ENCODE measurements around the gene DDX19B.
A peak's percentile ranks its signal among the peaks of the same experiment; 100 is the strongest.
"Not testable (repeated sequence)": the region's sequence is repeated elsewhere in the genome, so short reads cannot be mapped to it uniquely, and the experiment has no call there.

DDX19B gene

DNA sequence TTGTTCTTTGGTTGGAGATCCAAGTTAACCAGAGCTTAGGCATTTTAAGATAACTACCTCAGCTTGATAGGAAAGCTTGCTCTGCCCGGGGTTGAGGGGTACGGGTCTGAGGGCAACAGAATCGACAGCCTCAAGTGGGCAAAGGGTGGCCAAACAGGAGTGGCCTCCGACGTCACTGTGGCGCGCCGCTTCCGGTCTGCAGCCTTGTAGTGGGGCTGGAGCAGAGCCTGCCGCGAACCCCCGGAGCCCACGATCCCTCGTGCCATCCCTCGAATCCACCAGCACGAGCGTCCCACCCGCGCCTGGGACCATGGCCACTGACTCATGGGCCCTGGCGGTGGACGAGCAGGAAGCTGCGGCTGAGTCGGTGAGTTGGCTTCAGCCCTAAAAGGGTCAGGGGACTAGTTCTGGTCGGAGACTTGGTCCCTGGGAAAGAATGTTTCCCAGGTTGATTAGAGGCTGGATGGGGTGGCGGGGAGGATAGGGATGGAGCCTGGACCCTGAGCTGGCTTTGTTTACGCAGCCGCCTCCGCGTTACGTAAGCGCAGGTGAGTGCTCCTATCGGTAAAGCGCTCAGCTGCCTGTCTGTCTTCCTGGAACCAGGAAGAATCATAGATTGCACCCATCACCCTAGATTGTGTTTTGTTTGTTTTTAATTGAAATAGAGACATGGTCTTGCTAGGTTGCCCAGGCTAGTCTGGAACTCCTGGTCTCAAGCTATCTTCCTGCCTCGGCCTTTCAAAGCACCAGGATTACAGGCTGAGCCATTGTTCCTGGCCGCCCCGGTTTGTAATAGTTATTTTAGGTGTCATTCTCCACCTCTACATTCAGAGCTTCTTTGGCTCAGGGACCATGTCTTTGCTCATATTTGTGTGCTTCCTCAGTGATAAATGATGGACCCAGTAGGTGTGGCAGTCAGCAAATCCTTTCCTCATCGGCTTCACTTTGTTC is at the start of gene DDX19B:
TSS of gene DDX19B (plus strand) at position 199 of the 951 bp plus-strand sequence. CDS start at position 311, 112 bp downstream.
- peak; percentile 71 for DNase-seq

DNA sequence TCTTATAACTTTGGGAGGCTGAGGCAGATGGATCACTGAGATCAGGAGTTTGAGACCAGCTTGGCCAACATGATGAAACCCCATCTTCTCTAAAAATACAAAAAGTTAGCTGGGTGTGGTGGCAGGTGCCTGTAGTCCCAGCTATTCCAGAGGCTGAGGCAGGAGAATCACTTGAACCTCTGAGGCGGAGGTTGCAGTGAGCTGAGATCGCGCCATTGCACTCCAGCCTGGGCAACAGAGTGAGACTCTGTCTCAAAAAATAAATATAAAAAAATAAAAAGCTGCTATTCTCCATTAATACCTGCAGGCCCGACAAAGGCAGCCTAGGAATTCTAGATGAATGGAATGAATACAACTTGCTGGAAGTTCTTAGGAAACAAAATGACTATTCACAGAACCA is 49.3 kb upstream of the DDX19B start:
- DNase-seq, result not testable (repeated sequence)

DNA sequence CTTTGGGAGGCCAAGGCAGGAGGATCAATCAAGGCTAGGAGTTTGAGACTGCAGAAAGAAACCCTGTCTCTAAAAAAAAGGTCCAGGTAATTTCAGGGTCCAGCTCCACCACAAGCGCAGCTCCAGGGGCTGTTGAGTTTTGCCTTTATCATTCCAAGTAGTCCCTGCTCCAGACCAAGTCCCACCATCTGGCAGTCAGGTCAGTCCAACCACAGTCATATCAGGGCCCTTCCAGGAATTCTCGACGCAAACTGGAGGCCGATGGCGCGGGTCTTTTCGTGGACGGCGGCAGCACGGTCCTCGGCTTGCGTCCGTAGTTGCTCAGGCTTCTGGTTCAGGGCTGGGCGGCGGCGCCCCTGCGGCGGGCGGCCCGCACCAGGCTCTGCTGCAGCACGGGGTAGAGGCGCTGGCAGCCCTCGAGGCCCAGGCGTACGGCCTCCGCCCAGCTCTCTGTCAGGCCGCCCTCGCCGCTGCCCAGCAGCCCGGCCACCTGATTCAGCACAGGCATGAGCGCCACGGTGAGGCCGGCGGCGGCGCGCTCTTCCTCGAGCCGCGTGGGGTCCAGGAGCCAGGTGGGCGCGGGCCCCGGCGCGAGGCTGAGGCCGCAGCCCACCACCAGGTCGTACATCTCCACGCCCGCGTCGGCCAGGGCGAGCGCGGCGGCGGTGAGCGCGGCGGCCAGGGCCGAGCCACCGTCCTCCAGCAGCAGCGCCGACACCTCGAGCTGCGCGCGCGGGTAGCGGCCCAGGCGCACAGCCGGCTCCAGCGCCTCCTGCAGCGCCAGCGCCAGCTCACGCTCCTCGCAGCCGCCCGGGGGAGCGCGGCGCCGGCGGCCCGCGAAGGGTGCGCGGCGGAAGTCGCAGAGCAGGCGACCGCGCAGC is 48.0 kb upstream of the DDX19B start:
- no peak for DNase-seq

DNA sequence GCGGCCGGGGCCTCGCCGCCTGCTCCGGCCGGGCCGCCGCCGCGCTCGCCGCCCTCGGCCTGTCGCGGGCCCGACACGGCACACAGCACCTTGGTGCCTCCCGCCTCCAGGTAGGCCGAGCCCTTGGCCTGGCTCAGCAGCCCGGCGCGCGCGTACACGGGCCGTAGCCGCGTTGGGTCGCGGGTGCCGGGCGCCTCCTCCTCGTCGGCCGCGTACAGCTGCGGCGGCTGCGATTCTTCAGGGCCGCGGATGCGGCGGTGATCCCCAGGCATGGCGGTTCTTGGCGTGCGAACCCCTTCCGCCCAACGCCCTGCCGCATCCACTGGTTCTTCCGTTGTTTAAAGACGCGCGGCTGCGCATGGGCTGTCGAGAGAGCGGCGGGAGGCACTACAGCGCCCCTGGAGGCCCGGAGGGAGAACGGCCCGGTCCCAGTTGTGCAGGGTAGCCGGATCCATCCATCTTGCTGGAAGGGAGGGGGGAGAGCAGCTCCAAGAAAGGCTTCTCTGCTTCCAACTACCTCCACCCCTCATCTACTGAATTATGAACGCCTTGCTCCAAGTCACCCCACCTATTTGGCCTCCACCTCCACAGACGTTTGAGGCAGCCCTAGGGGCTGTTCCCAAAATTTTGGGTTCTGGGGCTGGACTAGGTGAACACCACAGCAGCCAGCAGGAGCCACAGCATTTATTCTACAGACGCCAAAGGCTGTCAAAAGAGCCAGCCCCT is 47.2 kb upstream of the DDX19B start, which contains the start of gene EXOSC6:
TSS of gene EXOSC6 (minus strand) at position 312 of the 726 bp plus-strand sequence. CDS start at position 272, 40 bp downstream.
- DNase-seq, result peak; percentile 91

DNA sequence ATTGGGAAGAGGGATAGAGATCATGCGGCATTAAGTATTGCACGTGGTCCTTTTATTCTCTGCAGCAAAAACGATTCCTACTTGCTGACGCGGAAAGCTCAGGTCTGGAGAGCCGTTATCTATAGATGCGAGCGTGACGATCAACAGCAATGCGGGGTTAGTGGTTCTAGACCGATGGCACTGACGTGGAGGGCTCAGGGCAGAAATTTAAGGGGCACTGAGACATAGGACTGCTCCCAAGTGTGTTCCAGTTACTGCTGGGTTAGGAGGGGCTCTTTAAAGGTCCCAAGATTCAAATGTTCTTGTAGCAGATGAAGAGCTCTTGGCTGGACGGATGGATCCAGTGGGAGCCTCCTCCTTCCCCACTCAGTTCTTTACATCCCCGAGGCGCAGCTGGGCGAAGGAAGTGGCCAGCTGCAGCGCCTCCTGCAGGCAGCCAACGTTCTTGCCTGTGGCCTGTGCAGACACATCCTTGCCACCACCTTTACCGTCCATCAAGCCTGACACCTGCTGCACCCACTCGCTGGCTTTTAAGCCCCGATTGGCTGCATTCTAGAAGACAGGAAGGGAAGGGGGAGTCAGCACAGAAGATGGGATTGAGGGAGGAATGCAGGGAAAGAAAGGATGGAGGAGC is 46.5 kb upstream of the DDX19B start:
- no peak for DNase-seq

DNA sequence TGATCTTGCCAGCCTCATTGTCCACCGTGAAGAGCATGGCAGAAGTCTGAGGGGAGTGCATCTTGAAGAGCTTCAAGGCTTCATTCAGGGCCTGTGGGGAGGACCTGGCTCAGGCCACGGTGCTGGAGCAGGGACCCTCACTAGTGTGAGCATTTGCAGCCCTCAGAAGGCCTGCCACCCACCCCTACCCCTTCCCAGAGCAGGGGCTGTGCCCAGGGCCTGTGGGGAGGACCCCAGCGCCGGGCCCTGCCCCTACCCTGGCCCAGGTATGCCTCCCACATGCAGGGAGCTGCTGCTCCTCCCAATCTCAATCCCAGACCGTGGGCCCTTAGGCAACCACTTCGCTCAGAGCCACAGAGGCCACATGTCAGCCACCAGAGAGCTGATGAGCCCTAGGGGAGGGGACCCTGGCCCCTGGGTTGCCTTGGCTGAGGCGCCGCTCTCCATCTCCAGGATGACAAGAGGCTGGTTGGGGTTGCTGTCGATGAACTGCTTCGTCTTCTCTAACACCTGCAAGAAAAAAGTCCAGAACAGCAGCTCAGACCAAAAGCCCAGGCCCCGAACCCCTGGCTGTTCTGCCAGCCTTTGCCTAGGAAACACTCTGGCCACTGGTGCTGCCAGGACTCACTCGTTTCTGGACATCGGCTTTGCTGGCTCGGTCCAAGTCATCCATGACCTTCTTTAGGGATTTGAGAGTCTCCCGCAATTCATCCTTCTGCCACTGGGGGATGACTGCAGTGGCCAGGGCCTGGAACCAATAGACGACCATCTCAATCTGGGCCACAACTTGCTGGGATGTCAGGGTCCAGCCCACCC is 45.5 kb upstream of the DDX19B start:
- no peak for DNase-seq

DNA sequence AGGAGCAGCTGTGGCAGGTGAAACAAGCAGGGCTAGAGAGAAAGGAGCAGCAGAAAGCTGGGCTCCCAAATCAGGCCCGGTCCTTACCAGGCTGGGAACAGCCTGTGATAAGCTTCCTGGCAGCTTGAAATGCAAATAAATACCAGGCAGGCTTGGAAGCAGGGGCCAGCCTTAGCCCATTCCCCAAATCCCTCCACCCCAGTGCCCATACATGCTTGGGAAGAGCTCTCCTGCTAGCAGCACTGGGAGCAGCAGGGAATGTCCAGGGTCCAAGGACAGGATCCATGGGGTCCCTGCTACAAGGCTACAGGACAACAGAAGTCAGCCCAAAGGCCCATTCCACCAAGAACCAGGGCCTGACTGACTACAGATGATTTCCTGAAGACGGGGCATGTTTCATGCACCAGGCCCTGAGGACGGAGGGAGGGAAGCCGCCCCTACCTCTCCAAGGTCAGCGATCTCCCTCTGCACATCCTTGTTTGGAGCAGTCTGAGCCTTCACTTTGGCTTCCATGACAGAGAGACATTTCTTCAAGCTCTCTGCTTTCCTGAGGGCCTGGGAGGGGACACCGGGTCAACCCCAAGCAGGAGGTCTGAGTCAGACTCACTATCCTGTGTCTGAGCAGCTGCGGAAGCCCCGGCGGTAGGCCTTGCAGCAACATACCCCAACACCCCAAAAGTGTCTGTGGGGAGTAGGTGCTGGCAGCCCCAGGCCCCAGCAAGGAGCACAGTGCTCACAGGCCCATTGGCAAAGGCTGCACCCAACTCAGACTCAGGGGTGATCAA is 44.6 kb upstream of the DDX19B start:
- DNase-seq, result no peak

DNA sequence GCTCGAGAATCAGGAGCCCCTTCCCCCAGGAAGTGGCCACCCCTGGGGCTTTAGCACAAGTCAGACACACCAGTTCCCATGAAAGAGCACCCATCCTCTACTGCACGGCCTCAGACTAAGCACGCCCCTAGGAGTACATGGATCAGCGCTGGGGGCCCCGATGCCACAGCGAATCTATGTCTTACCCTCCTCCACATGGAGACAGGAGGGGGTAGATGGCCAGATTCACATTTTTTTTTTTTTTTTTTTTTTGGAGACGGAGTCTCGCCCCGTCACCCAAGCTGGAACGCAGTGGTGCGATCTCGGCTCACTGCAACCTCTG is 44.1 kb upstream of the DDX19B start:
- no peak for DNase-seq

DNA sequence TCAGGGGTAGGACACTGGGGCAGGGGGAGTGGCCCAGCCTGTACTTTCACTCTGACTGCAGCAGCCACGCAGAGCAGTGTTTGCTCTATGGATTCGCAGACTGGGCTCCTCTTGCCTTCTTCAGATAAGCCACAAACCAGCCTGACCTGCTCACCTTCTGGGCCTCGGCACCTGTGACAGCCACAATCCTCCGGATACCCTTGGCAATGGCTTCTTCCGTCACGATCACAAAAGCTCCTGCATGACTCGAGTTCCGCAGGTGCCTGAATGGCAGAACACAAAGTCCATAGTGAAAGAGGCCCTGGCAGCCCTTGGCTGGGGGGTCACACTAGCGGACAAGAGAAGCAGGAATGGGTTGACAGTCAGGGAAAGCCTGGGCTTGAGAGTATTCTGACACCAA is 43.4 kb upstream of the DDX19B start:
- DNase-seq, result no peak

DNA sequence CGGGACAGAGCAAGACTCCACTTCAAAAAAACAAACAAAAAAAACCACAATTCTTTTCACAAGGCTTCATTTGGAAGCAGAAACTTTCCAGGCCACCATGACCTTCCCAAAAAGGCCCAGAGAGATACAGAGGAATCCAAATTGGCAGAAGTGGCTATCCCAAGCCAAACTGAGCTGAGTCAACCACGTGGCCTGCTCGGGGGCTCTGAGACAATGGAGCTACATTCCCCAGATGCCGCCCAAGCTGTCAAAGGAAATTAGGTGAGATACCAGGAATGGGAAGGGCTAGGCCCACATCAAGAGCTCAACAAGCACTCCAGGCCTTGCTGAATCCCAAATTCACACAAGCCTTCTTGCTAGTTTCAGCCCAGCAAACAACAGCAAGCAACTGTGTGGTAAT is 41.6 kb upstream of the DDX19B start:
- no peak for DNase-seq

DNA sequence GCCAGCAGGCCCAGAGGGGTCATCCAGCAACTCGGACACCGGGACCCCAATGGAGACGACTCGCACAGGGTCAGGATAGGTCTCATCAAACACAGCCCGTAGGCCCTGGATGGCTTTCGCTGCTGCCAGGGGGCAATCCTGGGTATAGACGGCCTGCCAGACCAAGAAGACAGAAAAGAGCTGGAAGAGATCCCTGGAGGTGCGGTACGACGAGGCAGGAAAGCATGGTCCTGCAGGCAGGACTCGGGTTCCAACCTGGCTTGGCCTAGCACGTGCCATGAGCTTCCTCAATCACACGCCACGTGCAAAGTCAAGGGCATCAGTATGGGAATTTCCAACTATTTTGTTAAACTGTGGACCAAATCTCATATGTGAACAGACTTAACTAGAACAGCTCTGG is 40.9 kb upstream of the DDX19B start:
- DNase-seq, result no peak

DNA sequence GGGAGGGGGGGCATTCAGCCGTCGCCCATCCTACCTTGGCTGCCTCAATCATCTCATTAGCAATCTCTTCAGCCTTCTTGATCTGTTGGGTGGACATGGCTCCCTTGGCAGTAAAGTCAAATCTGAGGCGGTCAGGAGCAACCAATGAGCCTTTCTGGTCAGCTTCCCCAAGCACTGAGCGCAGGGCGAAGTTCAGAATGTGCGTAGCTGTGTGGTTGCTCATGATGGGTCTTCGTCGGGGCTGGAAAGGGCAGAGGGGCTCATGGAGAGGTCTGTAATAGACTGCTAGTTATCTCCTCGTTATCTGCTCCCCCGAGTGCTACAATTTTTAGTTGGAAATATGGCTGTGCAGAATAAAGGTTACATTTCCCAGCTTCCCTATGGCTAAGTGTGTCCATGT is 40.0 kb upstream of the DDX19B start:
- DNase-seq, result no peak

DNA sequence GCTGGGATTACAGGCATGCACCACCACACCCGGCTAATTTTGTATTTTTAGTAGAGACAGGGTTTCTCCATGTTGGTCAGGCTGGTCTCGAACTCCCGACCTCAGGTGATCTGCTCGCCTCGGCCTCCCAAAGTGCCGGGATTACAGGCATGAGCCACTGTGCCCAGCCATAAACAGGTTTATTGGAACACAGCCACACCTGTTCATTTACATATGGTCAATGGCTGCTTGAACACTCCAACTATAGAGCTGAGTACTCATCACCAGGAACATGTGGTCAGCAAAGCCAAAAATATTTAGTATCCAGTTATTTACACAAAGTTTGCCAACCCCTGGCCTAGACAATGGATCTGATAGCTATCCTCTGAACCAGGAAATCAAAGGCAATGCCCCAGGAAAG is 39.1 kb upstream of the DDX19B start:
- DNase-seq, result not testable (repeated sequence)

DNA sequence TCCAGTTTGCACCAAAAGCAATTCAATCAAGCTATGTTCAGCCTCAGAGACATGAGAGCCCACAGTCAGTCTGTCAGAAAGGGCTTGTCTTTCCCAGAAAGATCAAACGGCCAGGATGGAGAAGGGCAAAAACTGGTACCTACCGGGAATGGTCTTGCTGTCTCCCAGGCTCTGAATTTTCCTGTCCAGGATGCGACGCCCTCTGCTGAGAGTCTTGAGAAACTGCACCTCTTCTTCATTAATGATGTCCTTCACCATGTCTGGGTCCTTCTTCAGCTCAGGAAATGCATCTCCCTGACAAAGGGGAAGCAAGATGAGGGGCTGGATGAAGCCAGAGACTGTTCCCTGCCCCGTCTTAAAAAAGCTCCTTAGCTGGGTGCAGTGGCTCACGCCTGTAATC is 31.5 kb upstream of the DDX19B start:
- DNase-seq, result no peak

DNA sequence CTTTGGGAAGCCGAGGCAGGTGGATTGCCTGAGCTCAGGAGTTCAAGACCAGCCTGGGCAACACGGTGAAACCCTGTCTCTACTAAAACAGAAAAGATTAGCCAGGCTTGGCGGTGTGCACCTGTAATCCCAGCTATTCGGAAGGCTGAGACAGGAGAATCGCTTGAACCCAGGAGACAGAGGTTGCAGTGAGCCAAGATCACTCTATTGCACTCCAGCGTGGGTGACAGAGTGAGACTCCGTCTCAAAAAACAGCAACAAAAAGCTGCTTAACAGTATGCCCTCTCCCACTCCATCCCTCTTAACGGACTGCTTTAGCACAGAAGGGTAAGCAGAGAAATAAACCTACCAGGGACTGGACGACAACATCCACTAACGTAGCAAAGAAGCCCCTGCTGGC is 31.1 kb upstream of the DDX19B start:
- not testable (repeated sequence) for DNase-seq

DNA sequence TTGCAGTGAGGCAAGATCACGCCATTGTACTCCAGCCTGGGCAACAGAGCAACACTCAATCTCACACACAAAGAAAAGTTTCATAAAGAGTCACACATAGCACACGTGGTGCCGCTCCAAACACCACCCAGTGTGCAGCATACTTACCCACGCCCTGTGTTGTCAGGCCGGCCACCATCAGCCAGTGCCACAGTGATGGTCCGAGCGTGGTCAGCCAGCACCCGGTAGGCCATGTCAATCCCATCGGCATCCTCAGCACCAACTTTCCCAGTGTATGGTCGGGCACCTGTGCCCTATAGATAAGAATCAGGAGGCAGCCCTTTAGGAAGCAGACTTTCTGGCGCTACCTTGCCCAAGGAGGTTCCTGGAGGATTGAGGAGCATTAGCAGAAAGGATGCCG is 29.5 kb upstream of the DDX19B start:
- no peak for DNase-seq

DNA sequence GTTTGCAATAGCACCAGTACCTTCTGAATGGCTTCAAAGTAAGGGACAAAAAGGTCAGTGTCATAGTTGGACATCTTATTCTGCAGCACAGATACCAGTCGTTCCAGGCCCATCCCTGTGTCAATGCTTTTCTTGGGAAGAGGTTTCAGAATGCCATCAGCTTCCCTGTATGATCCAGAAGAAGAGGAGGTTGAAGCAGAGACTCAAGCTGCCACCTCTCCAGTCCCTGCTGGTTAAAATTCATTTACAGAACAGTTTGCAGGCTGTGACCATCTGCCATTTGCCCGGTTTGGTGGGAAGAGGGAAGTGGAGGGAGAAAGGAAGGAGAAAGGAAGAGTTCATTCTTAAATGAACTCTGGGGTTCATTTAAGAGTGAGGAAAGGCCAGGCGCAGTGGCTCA is 28.8 kb upstream of the DDX19B start:
- DNase-seq, result no peak

DNA sequence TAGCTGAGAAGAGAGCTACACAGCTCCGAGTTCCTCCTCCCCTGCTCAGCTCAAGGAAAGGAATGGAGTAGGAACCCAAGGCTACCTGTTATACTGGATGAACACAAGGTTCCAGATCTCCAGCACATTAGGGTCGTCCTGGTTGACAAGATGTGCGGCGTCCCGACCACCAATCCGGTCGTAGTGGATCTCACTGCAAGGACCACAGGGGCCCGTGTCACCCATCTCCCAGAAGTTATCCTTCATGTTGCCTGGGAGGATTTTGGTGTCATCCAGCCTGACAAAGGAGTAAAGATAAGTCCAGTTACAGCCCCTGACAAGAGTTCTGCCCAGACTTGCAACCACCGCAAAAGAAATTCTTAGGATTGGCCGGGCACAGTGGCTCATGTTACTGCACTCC is 27.3 kb upstream of the DDX19B start:
- DNase-seq, result no peak

DNA sequence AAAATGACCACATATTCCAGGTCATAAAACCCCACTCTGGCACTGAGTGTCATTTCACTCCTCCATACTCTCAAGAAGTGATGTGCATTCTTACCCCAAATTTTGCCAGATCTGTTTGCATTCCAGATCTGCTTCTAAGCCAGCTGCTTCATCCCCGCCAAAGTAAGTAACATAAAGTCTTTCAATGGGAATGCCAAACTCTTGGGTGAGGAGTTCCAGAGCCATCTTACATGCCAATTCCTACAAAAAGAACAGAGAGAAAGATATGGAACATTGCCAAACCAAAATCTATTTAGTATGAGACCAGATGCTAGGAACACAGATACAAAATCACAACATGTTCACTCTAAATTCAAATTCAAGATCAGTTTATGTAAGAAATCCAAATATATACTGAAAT is 22.6 kb upstream of the DDX19B start:
- DNase-seq, result no peak

DNA sequence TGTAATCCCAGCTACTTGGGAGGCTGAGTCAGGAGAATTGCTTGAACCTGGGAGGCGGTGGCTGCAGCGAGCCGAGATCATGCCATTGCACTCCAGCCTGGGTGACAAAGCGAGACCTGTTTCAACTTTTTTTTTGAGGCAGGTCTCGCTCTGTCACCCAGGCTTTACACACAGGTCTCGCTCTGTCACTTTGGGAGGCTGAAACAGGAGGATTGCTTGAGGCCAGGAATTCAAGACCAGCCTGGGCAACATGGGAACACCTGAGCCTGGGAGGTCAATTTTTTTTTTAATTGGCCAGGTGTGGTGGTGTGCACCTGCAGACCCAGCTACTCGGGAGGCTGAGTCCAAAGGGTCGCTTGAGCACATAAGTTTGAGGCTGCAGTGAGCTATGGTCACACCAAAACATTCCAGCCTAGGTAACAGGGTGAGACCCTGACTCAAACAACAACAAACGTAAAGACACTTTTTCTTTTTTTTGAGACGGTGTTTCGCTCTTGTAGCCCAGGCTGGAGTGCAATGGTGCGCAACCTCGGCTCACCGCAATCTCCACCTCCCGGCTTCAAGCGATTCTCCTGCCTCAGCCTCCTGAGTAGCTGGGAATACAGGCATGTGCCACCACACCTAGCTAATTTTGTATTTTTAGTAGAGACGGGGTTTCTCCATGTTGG is 11.5 kb upstream of the DDX19B start:
- not testable (repeated sequence) for DNase-seq
